IMR-90 (cell line): ENCODE results near the gene ASB17. TPM values are rescaled to one million over a fixed set of nuclear protein-coding genes. Genes with fewer than 3 reads are reported as not detected.

Experiments
- ATAC-seq: fragments of 200-7000 bp; cut with Tn5 transposase; 2 replicates; pipeline ENCODE4 v1.9.1; 2020; ENCODE audit warnings: low read depth, mild to moderate bottlenecking, moderate library complexity
- BruUV-seq: library from RNA; stranded (reverse); fragments of 400-500 nt; replicated peaks from 2 replicates; lab custom pipeline; 2021; lab: Mats Ljungman, UMichigan
- CTCF ChIA-PET: fragments of 300-600 bp; formaldehyde crosslinking; extraction: SDS; loops from one replicate; lab custom pipeline; 2021; ENCODE audit warnings: antibody characterized with exemption; lab: Yijun Ruan, JAX
- POLR2A ChIA-PET: fragments of 300-600 bp; sonication (Branson Sonifier 250); formaldehyde crosslinking; loops from one replicate; lab custom pipeline; 2022; ENCODE audit warnings: antibody characterized with exemption; ENCODE audit not compliant: unreplicated experiment; lab: Charles Lee
- DNase-seq: peaks from one replicate; pipeline ENCODE4 v3.0.0; 2013
- H2AFZ ChIP-seq: replicated peaks from 2 replicates; pipeline ENCODE3; 2013; ENCODE audit warnings: low read length, mild to moderate bottlenecking; ENCODE audit not compliant: poor library complexity
- H2AK5ac ChIP-seq: 2 replicates; pipeline ENCODE4 v1.6.1; 2013; ENCODE audit warnings: low read depth, low read length, inconsistent platforms
- H2AK9ac ChIP-seq: replicated peaks from 2 replicates; pipeline ENCODE3; 2013; ENCODE audit warnings: mild to moderate bottlenecking, low read depth, low read length, moderate library complexity; ENCODE audit not compliant: poor library complexity
- H2BK120ac ChIP-seq: 2 replicates; pipeline ENCODE4 v1.6.1; 2013; ENCODE audit warnings: low read depth, low read length, inconsistent platforms
- H2BK15ac ChIP-seq: 3 replicates; pipeline ENCODE4 v1.6.1; 2013; ENCODE audit warnings: low read depth, low read length, inconsistent platforms
- H2BK20ac ChIP-seq: 2 replicates; pipeline ENCODE4 v1.6.1; 2013; ENCODE audit warnings: low read depth, mild to moderate bottlenecking, inconsistent platforms, low read length, moderate library complexity
- H2BK5ac ChIP-seq: 2 replicates; pipeline ENCODE4 v1.6.1; 2013; ENCODE audit warnings: mild to moderate bottlenecking, low read depth, low read length, inconsistent platforms; ENCODE audit not compliant: poor library complexity, severe bottlenecking
- H3K14ac ChIP-seq: replicated peaks from 2 replicates; pipeline ENCODE4 v1.6.1; 2013; ENCODE audit warnings: low read depth, low read length, inconsistent platforms
- H3K18ac ChIP-seq: 2 replicates; pipeline ENCODE4 v1.6.1; 2013; ENCODE audit warnings: low read depth, low read length, control low read depth
- H3K23ac ChIP-seq: 2 replicates; pipeline ENCODE4 v1.6.1; 2013; ENCODE audit warnings: low read depth, low read length, inconsistent platforms
- H3K27ac ChIP-seq: 2 replicates; pipeline ENCODE4 v1.5.1; 2013; ENCODE audit warnings: mild to moderate bottlenecking, control low read depth, low read length; ENCODE audit not compliant: insufficient read depth
- H3K27me3 ChIP-seq: 2 replicates; pipeline ENCODE4 v1.6.1; 2013; ENCODE audit warnings: low read length; ENCODE audit not compliant: control insufficient read depth, insufficient read depth
- H3K36me3 ChIP-seq: 2 replicates; pipeline ENCODE4 v1.6.1; 2013; ENCODE audit warnings: low read length, mixed read lengths; ENCODE audit not compliant: control insufficient read depth, insufficient read depth
- H3K4ac ChIP-seq: 2 replicates; pipeline ENCODE4 v1.6.1; 2013; ENCODE audit warnings: low read depth, low read length, inconsistent platforms
- H3K4me1 ChIP-seq: 2 replicates; pipeline ENCODE4 v1.6.1; 2013; ENCODE audit warnings: low read length, mixed read lengths; ENCODE audit not compliant: control insufficient read depth, insufficient read depth
- H3K4me2 ChIP-seq: 2 replicates; pipeline ENCODE4 v1.6.1; 2013; ENCODE audit warnings: low read depth, mild to moderate bottlenecking, control low read depth, low read length, moderate library complexity
- H3K4me3 ChIP-seq: 2 replicates; pipeline ENCODE4 v1.5.1; 2013; ENCODE audit warnings: low read depth, mild to moderate bottlenecking, control low read depth, low read length, moderate library complexity; ENCODE audit not compliant: insufficient read depth
- H3K56ac ChIP-seq: 2 replicates; pipeline ENCODE4 v1.6.1; 2013; ENCODE audit warnings: low read length, inconsistent platforms; ENCODE audit not compliant: insufficient read depth; ENCODE audit errors: extremely low read depth
- H3K79me1 ChIP-seq, 2 experiments: 2 replicates each; pipeline ENCODE4 v1.6.1; 2013; ENCODE audit warnings: low read length in 2 of 2, inconsistent platforms in 1 of 2, low read depth in 1 of 2
- H3K9ac ChIP-seq: 2 replicates; pipeline ENCODE4 v1.6.1; 2013; ENCODE audit warnings: low read depth, low read length, control low read depth
- H3K9me1 ChIP-seq: 2 replicates; pipeline ENCODE4 v1.6.1; 2013; ENCODE audit warnings: low read length, inconsistent platforms; ENCODE audit not compliant: insufficient read depth
- H3K9me3 ChIP-seq: 2 replicates; pipeline ENCODE4 v1.6.1; 2013; ENCODE audit warnings: low read length; ENCODE audit not compliant: control insufficient read depth, insufficient read depth
- H4K20me1 ChIP-seq: 2 replicates; pipeline ENCODE4 v1.6.1; 2013; ENCODE audit warnings: low read length, inconsistent platforms; ENCODE audit not compliant: insufficient read depth
- H4K5ac ChIP-seq: 2 replicates; pipeline ENCODE4 v1.6.1; 2013; ENCODE audit warnings: mild to moderate bottlenecking, low read depth, low read length, control low read depth
- H4K8ac ChIP-seq, 2 experiments: 2 replicates each; pipeline ENCODE4 v1.6.1; 2013; ENCODE audit warnings: low read depth in 2 of 2, low read length in 2 of 2, control low read depth in 1 of 2, inconsistent platforms in 1 of 2
- H4K91ac ChIP-seq: 2 replicates; pipeline ENCODE4 v1.6.1; 2013; ENCODE audit warnings: low read depth, low read length, inconsistent platforms; ENCODE audit not compliant: insufficient read depth
- BHLHE40 ChIP-seq: fragments of 150-350 bp; IDR thresholded peaks from 2 replicates; pipeline ENCODE4 v1.6.1; 2016; ENCODE audit warnings: mild to moderate bottlenecking, low read depth, low read length
- CTCF ChIP-seq: conservative IDR thresholded peaks from 2 replicates; pipeline ENCODE4 v1.5.1; 2012; ENCODE audit warnings: mild to moderate bottlenecking, low read depth, low read length, improper control_type of control experiment
- ELK1 ChIP-seq: fragments of 150-350 bp; IDR thresholded peaks from 2 replicates; pipeline ENCODE4 v1.6.1; 2016; ENCODE audit warnings: low read depth, mild to moderate bottlenecking, low read length, moderate library complexity, borderline replicate concordance
- FOS ChIP-seq: fragments of 150-350 bp; IDR thresholded peaks from 2 replicates; pipeline ENCODE4 v1.6.1; 2016; ENCODE audit warnings: low read depth, low read length
- MAFK ChIP-seq: IDR thresholded peaks from 2 replicates; pipeline ENCODE4 v1.6.1; 2012; ENCODE audit warnings: low read depth, low read length, improper control_type of control experiment
- MAZ ChIP-seq: IDR thresholded peaks from 2 replicates; pipeline ENCODE4 v1.6.1; 2012; ENCODE audit warnings: low read depth, mild to moderate bottlenecking, low read length, improper control_type of control experiment, moderate library complexity, borderline replicate concordance
- MXI1 ChIP-seq: IDR thresholded peaks from 2 replicates; pipeline ENCODE4 v1.6.1; 2012; ENCODE audit warnings: low read depth, mild to moderate bottlenecking, low read length, moderate library complexity, borderline replicate concordance
- NFE2L2 ChIP-seq: fragments of 150-350 bp; IDR thresholded peaks from 2 replicates; pipeline ENCODE4 v1.6.1; 2016; ENCODE audit warnings: low read depth, mild to moderate bottlenecking, low read length
- POLR2A ChIP-seq: IDR thresholded peaks from 2 replicates; pipeline ENCODE4 v1.6.1; 2012; ENCODE audit warnings: mild to moderate bottlenecking, low read depth, low read length
- RAD21 ChIP-seq: IDR thresholded peaks from 2 replicates; pipeline ENCODE4 v1.6.1; 2012; ENCODE audit warnings: low read length, improper control_type of control experiment
- RFX5 ChIP-seq: IDR thresholded peaks from 2 replicates; pipeline ENCODE4 v1.8.0; 2012; ENCODE audit warnings: low read depth, mild to moderate bottlenecking, low read length, moderate library complexity
- WGBS, 2 experiments: methylation state at CpG; one replicate each; pipeline versions ENCODE4 v1.1.5 to v1.1.7; 2013; ENCODE audit warnings: missing lambda C conversion rate in 2 of 2; ENCODE audit not compliant: insufficient read length in 1 of 2; ENCODE audit errors: extremely low coverage in 2 of 2; 5-methylcytosine and 5-hydroxymethylcytosine counted together
- dilution Hi-C: fragments of 300-500 bp; cut with HindIII; formaldehyde crosslinking; loops from one replicate; pipeline ENCODE4 v1.14.3; 2018; ENCODE audit warnings: low sequenced_read_pairs; ENCODE audit not compliant: unreplicated experiment
- in situ Hi-C: fragments of 300-500 bp; cut with MboI; formaldehyde crosslinking; loops from 3 replicates; pipeline ENCODE4 v1.14.3; 2019; ENCODE audit warnings: low sequenced_read_pairs, inconsistent platforms, mixed read lengths
- intact Hi-C: fragments of 100-400 bp; cut with micrococcal nuclease; formaldehyde crosslinking; loops from 2 replicates; pipeline ENCODE4 v1.10.0; 2022
- polyA plus RNA-seq, 3 experiments: library from polyadenylated mRNA; depleted of rRNA; stranded (reverse); fragments of >200 nt; gene quantifications; 2 replicates each; pipeline ENCODE4 v1.2.3, GENCODE V29; 2012; ENCODE audit warnings: low replicate concordance in 1 of 3
- total RNA-seq: library from RNA; depleted of rRNA; stranded (reverse); fragments of >200 nt; gene quantifications from 2 replicates; pipeline ENCODE4 v1.2.3, GENCODE V29; 2012
- TF ChIP-seq, protein P1 (sequence below): fragments of 150-350 bp; IDR thresholded peaks from 2 replicates; pipeline ENCODE4 v1.6.1; 2017; ENCODE audit warnings: mild to moderate bottlenecking, antibody characterized with exemption, low read length, low read depth

Gene ASB17
- total and polyA plus RNA-seq, 2 of the 4 experiments (the other 2 are of a cell fraction), result not detected

GRCh38 chr1:75932304-75932703 lies at the start of gene ASB17 (continued):
- TF ChIP-seq MXI1, result no peak

DNA sequence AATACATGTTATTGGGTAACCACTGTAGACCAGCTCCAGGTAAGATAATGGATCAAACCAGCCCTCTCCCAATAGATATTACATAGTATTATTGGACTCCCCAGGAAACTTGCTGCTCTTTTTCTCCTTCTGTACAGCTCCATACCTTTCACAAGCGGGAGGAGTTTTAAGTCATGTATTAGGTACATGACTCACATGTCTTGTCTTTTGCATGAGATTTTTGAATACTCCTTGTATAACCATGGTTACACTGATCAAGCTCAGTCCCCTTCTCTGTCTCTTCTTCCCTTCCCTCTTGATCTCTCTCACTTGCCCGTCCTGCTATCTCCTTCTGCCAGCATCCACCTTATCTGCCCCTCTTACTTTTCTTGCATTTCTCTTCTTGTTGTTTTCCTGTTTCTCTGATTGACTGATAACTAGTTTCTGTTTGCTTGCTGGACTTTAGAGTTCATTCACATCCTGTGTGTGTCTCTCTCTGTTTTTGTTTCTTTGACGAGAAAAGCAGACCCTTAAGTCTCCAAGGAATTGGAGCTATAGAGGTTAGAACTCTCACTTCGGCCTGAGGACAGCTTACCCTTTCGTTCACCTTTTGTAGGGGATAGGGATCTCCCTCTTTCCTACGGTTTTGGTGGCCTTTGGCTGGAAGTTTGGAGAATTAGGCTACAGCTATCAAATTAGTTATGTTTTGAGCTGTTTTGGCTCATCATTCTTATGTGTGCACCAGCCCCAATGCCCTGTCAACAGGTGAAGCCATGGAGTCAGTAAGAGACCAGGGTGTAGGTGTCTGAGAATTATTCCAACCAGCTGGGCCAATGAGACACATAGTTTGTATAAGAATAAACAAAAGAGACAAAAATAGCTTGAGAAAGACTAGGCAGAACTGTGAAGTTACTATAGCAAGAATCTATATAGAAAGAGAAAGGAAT lies 49.0 kb upstream of the ASB17 start:
- no peak overlapping the region for H4K91ac ChIP-seq
- no CpG with 5 or more reads among the region's 6 CpGs for WGBS, 2 experiments
- H3K27ac ChIP-seq, result no peak overlapping the region
- H3K4me1 ChIP-seq, result no peaks in the 10 kb centered on the region
- ChIA-PET CTCF (interaction anchor here (0.6 kb wide), 1 partner anchor 78 kb away, joined by 3 read pairs; no protein-coding TSS in a partner anchor), POLR2A (no interaction called here)
- H4K8ac ChIP-seq, result no peak overlapping the region
- intact Hi-C loops (no loop called here), in situ Hi-C loops (no loop called here), dilution Hi-C loops (no loop called here)
- H3K27me3 ChIP-seq, result no peaks in the 10 kb centered on the region
- H3K9me1 ChIP-seq, result no peaks in the 10 kb centered on the region
- H4K20me1 ChIP-seq, result no peaks in the 10 kb centered on the region
- ATAC-seq (no peak), DNase-seq (no peak)
- no peak overlapping the region for H4K5ac ChIP-seq
- no peak overlapping the region for H3K4me3 ChIP-seq
- no peak overlapping the region for H3K23ac ChIP-seq
- H2AK5ac ChIP-seq, result no peak overlapping the region
- no peak overlapping the region for H3K18ac ChIP-seq
- no peak overlapping the region for H3K14ac ChIP-seq
- no peak overlapping the region for H3K9ac ChIP-seq
- no peak overlapping the region for H2AK9ac ChIP-seq
- H3K79me1 ChIP-seq, result no peaks in the 10 kb centered on the region
- H2BK20ac ChIP-seq, result no peak overlapping the region
- no peak overlapping the region for H2AFZ ChIP-seq
- no peak overlapping the region for H3K4ac ChIP-seq
- no peak overlapping the region for H3K56ac ChIP-seq
- no peak overlapping the region for H2BK5ac ChIP-seq
- H2BK15ac ChIP-seq, result no peak overlapping the region
- no TSS peak for BruUV-seq
- no peak overlapping the region for H2BK120ac ChIP-seq
- H3K9me3 ChIP-seq, result no peaks in the 10 kb centered on the region
- H3K36me3 ChIP-seq, result no peaks in the 10 kb centered on the region
- H3K4me2 ChIP-seq, result no peak overlapping the region
- TF ChIP-seq FOS (no peak), NFE2L2 (no peak), MAFK (no peak), POLR2A (no peak), CTCF (no peak), BHLHE40 (no peak), RFX5 (no peak), MXI1 (no peak), MAZ (no peak), RAD21 (no peak), ELK1 (no peak)
- TF ChIP-seq, protein P1, sequence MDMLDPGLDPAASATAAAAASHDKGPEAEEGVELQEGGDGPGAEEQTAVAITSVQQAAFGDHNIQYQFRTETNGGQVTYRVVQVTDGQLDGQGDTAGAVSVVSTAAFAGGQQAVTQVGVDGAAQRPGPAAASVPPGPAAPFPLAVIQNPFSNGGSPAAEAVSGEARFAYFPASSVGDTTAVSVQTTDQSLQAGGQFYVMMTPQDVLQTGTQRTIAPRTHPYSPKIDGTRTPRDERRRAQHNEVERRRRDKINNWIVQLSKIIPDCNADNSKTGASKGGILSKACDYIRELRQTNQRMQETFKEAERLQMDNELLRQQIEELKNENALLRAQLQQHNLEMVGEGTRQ, result no peak
